ENCODE results near the gene SPOCK1.

Gene SPOCK1

DNA sequence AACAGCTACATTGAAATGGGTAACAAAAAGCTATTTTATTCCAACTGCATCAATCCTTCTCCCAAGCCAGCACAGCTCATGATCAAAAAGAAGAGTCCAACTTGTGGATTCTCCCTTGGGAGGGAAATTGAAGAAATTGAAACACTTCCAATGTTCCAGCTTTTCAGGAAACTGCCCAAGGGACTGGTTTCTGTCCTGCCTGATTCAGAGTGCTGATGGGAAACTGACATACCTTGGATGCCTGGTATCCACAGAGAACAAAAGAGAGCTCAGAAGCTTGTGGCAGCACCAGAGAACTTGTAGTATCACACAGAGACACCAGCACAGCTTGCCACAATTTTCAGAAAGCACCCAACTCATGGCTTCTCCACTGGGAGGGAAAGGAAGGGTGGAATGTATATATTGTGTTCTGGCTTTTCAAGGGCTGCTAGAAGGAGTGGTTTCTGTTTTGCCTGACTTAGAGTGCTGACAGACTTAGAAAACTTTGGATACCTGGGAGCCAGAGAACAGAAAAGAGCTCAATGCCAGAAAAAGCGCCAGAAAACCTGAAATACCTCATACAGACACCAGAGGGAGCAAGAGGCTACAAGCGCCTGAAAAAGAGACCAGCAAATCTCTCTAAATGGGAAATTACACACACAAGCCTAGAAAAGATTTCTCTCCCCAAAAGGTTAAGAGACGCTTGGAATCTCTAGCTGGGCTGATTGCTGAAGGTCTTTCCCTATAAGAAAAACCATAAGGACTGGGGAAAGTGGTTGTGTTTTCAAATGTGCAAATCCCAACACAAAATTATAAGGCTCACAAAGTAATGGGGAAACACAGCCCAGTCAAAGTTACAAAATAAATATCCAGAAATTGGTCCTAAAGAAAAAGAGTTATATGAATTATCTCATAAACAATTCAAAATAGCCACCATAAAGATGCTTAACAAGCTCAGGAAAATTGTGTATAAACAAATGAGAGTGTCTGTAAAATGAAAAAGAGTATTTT lies 178.8 kb downstream of the SPOCK1 start:
- peak; percentile 28 for DNase-seq

DNA sequence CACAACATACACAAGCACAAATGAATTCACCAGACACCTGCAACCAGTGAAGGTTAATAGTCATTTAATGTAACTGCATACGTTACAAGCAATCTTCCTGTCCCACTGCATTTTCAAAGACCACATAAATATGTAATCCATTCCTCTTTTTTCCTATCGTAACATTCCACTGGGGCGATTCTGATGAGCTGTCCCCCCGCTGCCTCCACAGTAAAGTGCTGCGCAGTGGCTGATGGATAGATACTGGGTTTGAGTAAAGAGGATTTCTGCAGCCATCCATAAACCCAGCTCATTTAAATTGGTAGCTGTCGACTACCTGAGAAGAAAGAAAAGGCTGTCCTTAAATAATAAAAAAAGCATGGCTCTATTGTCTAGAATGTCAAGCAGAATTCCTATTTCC lies 181.1 kb downstream of the SPOCK1 start:
- no peak for DNase-seq

DNA sequence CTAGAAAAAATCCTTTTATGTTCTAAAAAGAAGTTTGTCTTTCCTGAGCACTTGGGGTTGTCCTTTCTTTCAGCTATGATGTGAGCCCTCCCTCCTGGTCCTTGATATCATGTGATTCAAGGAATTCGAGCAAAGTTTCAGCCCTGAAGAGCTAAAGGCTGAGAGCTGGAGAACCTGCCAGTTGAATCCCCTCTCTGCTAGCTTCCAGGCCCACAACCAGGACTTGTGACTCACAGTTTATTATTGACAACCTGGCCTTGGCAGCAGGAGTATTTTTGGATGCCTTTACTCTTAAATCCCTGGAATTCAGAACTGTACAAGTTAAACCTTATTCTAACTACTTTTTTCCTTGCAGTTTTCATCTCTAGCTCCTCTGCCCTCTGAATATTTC lies 182.8 kb downstream of the SPOCK1 start:
- DNase-seq, result no peak

DNA sequence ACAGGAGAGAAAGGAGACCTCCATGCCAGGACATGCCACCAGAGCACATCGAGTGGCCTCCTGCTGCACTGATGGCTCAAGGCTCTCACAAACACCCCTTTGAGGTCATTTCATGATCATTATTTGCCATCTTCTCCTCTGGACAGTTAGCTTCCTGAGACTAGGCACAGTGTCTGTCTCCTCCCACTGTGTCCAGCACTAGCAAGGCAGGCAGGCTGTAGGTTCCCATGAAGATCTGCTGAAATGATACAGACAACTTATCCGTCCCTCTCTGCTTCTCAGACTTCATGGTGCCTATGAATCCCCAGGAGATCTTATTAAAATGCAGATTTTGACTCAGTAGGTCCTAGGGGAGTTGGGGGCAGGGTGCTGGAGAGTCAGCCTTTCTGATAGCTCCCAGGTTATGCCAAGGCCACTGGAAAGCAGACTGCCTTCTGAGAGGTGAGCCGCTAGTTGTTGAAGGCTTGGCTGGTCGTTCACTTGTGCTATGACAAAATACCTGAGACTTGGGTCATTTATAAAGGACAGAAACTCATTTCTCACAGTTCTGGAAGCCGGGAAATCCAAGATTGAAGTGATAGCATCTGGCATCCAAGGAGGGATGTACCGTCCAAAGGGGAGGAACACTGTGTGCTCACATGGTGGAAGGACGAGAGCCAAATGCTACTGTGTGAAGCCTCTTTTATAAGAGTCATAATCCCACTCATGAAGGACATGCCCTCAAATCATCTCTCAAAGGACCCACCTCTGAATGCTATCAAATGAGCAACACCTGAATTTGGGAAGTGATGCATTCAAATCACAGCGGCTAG lies 183.4 kb downstream of the SPOCK1 start:
- DNase-seq, result no peak

DNA sequence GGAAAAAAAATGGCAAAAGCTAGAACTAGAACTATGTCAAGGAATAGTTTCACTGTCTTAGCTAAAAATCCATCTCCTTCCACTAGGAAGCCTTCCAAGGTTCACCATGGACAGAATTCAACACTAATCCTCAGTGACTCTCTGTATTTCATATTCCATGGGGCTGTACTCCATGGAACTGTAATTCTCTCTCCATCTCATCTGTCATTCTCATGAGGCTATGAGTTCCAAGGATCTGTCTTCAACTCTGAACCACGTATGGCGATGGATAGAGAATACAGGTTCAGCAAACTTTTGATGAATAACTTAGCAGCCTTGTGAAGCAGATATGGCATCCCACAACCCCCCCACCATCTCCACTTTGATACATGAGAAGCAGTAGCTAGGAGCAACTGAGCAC lies 184.0 kb downstream of the SPOCK1 start:
- no peak for DNase-seq

DNA sequence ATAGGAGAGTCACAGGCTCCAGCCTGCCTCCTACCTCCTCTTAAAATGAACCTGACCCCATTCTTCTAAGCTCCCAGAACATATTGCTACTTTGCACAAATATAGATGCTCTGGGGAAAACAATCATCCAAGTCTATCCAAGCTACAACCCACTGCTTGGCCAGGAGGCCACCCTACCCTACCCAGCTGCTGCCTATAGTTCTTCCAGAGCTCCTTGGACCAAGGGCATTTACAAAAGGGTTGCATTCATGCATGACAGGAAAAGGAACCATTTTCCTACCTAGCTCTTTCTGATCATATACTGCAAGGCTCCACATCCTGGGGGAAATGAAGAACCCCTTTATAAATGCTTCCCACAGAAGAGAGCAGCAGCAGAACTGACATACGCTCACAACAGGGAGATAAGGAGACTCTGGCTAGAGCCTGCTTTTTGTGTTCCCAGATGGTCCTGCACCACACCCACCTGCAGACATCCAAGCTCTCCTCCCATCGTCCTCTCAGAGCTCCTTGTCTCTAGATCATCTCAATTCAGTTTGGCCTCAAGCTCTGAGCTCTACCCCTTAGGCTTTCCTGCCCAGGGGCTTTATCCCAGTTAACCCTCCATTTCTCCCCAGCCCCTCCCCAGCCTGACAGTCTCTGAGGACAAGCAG lies 185.5 kb downstream of the SPOCK1 start:
- DNase-seq, result no peak

DNA sequence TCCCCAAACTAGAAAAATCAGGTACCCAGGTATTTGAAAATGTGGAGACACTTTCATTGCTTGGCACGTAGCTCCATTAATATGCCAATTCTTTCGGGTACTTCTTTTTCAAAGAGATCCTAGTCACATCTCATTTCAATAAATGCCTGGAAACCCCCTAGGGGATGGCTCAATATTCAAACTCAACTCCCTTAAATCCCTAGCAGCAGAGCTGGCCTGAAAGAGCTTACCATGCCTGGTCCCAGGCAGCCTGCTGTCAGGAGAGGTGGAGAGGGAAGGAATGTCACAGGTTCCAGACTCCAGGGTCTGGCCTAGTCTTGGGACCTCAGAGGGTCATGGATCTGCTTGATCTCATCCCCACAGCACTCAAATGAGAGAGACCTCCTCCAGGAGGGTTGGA lies 187.1 kb downstream of the SPOCK1 start:
- DNase-seq, result peak; percentile 50

DNA sequence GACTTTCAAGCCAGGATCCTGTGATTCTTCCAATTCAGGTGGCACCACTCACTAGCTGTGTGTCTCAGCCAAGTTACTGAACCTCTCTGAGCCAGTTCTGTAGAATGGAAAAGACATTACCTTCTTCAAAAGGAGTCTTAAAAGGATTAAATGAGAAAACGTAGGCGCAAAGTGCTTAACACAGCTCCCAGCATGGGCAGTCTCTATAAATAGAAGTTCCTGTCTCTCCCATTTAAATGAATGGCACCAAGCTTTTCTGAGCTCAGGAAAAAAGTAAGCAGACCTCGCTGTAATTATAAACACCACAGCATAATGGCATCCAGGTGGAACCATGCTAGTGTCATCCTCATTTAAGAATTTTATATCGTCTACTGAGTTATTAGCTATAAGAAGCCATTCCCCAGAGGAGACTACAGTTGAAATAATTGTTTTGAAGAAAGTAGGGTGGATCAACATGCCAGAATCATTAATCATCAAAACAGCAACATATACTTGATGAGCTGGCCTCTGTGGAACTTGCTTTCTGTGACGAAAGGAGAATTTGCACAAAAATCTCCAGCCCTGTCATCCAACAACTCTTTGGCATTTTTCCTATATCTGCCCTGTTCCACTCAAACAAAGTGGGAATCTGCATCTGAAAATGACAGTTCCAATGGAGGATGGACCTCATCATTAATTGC lies 188.9 kb downstream of the SPOCK1 start:
- DNase-seq, result no peak

DNA sequence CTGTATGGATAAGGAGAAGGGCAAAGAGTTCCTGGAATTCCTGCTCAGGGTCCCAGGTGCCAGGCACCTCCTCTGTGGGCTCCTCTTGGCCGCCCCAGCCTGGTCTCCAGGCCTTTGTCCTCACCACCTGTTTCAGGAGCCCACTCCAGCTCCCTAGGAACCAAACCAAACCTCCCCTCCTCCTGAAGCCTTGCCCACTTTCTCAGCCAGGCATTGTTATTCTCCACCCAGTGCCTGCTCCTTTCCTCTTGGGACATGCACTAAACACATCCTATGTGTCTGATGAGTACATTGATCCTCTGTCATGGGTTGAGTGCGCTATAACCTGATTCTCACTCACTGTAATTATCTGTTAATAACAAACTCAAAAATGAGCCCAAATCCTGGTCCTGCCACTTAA lies 189.8 kb downstream of the SPOCK1 start:
- DNase-seq, result no peak

DNA sequence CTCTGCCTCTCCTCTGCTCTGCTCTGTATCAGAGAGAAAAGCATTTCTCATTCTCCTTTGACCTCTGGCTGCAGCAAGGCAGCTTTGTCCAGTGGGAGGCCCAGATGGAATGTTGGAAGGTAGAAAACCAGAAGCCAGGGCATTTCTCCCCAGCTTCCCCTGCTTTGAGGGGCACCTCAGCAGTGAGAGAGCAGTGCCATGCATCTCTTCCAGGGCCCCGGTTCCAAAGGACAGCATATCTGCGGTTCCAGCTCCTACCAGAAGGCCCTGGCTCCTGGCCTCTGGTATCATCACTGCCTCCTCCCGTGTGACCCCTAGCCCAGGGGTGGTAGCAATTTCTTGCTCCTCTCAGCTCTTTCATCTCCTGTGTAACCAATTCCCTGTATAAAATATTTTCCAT lies 190.8 kb downstream of the SPOCK1 start:
- DNase-seq, result no peak

DNA sequence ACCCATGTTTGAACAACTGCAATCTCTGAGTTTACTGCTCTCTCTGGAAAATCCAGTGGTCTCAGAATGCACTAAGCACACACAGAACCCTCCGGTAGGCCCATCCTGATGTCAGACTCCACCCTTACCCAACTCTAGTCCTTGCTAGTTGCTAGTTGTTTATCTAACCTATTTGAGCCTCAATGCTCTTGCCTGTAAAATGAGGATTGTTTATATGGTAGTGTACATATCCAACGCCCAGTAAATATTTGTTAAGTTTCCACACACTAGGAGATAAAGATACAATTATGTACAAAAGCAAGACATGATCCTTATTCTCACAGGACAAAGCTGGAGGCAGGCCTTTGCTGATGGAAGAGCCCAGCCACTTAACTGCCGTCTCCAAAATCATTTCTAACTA lies 192.2 kb downstream of the SPOCK1 start:
- DNase-seq, result no peak

DNA sequence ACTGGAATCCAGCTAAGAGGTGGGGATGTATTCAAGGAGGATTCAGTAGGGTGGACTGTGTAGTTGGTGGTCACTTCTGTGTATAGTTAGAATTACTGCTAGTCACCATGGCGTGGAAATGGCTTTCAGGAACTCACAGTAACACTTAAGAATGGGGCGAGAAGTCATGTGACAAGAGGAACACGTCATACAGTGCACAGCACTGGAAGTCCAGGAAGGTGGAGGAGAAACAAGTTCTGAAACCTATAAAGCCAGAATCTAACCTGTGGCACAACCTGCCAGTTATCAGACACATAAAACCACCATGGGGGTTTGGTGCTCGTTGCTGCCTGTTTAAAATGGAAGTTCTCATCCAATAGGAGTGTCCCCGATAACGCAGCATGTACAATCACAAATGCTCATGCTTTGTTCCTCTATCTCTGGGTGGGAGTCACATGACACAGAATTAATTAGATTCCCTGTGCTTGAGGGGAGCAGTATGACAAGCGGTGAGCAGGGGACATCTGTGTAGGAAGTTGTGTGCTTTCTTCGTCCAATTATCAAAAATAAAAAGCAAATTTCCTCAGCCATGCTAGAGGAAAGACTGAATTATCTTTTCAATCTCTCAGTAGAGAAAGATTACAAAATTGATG lies 193.0 kb downstream of the SPOCK1 start:
- DNase-seq, result no peak

DNA sequence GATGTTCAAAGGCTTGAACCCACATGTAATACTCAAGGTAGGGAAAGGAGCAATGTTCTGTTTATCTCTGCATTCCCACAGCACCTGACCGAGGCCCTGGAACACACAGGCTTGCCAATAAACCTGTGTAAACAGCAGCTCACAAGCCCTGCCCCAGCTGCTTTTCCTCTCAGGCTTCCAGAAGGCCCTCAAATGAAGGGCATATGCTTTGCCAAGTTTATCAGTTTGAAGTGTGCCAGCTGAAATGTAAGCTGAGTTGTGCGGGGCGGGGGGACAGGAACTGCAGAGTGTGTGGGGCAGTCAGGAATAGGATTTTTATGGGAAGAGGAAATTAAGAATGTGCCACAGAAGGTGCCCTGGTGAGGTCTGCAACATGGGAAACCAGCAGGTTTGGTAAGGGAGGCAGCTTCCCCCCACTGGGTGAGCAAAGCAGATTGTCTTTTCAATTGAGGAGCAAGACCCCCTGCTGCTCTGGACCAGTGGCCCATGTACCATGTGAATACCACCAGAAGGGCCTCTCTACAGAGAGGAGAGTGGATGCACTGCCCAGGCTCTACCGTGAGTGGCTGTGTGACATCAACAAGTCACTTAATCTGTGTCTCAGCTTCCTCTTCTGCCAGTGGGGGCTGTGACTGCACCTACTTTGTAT lies 194.8 kb downstream of the SPOCK1 start:
- DNase-seq, result peak; percentile 34

DNA sequence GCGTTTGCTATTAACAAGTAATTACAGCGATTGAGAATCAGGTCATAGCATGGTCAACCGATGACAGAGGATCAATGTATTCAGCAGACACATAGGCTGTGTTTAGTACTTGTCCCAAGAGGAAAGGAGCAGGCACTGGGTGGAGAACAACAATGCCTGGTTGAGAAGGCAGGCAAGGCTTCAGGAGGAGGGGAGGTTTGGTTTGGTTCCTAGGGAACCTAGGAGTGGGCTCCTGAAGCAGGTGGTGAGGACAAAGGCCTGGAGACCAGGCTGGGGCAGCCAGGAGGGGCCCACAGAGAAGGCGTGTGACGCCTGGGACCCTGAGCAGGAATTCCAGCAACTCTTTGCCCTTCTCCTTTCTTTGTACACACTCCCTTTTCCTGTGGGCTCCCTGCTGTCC lies 195.6 kb downstream of the SPOCK1 start:
- no peak for DNase-seq

DNA sequence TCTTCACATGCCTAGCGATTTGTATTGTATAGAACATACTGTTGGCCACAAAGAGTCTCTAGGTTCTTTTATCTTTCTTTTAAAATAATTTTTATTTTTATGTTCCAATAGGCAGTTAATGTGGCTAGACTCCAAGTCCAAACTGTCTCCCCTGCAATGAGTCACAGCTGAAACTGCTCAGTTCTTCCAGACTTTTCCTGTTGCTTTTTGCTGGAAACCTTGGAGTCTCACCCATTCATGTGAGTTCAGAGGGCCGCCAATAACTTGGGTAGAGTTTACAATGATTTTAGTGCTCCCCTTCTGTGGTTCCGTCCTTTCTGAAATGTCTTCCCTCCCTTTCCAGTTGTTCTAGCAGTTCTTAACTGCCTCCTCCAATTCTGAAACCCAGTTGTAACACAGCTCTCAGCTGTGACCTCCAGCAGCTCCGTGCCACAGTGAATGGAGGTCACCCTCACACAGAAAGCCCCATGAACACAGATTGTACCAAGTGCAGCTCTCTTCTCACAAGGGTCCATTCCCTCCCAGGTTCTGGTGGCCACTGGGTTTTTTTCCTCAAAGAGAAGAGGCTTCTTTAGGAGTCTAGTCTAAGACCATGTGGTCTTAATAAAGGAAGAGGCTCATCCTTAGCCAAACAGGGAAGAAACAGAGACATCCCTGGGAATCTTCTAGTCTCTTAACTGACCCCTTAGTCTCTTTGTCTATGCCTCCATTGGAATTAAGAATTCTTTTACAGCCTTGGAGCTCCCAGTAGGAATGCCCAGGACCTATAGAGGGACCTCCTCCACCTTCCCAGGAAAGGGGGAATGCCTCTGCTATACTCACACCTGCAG lies 198.5 kb downstream of the SPOCK1 start:
- no peak for DNase-seq

DNA sequence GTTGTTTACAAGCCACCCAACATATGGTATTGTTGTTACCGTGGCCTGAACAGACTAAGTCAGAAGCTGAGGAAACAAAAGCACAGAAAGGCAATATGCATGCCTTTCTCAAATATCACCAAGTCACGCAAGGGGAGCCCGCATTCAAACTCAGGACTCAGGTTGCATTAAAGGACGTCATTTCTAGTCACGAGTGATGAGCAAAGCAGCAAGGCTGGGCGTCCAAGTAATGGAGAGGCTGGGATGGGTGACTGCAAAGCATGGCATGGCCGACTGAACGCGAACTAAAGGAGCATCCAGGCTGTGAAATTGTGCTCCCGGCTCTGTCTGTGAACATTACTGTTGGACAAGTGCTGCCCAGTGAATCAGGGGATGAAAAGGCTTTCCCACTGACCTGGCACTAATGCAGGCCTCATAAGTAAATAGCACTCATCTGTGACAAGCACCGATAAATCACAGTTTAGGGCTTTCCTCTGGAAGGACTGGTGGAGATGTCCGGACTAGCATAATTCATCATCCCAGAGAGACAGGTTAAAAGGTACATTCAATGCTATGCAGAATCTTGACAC lies 202.8 kb downstream of the SPOCK1 start:
- DNase-seq, result no peak

DNA sequence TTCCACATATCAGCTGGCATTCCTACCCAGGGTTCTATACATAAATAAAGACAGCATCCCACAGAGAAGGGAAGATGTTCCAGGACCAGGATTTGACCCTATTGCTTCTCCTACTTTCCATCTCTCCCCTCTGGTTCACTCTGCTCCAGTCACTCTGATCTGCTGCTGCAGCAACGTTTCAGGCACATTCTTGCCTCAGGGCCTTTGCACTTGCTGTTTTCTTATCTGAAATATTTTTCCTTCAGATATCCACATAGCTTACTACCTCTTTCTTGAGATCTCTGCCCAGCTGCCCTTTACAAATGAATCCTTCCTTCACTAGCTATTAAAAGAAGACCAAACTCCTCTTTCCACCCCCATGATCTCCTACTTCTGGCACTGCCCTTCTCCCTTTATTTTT lies 204.5 kb downstream of the SPOCK1 start:
- no peak for DNase-seq

DNA sequence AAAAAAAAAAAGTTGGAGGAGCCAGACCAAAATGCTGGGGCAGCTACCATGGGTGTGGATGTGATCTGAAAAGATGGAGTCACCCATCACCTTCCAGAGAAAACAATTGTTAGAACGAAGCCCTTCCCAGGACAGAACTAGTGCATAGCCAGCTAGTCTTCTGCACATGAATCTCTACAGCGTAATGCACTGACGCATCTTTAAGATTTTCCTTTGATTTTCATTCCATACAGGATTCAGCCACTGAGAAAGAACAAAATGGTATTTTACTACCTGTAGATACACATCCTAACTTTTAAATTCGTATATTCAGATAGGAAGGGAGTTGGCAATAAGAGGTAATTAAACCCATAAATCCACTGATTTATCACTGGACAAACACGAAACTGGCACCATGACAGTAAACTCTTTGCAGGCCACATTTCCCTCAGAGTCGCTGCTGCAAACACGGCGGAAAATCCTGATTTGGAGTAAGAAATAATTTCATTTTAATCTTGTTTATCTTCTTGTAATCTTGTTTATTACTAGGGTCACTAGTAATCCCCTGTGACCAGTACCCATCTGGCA lies 206.6 kb downstream of the SPOCK1 start:
- no peak for DNase-seq

DNA sequence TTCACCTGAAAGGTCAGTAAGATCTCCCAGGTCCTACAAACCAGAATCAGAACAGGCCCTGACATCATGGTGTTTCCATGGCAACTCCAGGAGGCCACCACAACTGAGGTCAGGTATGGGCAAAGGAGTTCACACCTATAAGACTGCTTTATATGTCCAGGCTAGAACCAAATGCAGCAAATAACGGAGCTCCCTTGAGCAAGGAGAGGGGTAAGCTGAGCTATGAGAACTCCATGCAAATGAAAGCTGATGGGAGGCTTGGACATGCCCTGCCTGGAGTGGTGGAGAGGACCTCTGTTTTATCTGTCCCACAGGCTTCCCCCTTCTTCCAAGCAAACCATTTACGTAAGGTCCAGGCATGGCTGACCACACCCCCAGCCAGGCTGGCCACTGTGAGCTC lies 207.7 kb downstream of the SPOCK1 start:
- no peak for DNase-seq

DNA sequence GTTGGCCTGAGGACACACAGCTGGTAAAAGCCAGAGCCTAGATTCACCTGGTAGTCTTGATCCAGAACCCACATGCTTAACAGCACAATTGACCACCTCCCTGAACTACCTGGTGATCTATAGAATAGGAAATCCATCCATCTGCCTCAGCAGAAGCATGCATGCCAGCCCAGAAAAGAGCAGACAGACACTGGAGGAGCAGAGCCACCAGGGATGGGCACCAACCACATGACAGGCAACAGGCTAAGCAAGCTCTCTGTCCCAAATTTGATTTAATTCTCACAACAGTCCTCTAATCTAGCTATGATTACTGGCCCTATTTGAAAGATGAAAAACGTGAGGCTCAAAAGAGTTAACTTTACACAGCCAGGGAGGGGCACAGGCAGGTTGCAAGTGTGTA lies 208.1 kb downstream of the SPOCK1 start:
- no peak for DNase-seq
